HS-27A (cell line): Measurements from ENCODE around the gene ABHD17B.

Experiments
- DNase-seq: peaks from one replicate; pipeline ENCODE4 v3.0.0-alpha.2; 2012; ENCODE audit warnings: low read depth, missing footprints

ABHD17B gene

DNA sequence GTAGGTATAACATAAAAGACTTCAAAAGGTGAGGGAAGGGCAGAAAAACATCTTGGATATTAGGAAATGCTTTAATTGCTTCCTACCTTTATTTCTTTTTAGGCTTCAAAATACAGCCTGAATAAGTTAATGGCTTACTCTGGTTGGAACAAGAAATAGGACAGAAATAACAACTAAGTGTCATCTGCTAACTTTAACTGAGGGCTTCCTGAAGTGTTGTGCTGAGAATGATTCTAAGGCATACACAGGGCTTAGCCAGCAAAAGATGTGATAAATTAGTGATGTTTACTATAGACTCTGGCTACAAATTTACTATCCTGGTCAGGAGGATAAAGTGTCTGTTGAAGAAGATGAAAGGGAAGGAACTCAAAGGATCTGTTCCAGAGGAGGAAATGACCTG is 34.2 kb downstream of the ABHD17B start:
- no peak for DNase-seq

DNA sequence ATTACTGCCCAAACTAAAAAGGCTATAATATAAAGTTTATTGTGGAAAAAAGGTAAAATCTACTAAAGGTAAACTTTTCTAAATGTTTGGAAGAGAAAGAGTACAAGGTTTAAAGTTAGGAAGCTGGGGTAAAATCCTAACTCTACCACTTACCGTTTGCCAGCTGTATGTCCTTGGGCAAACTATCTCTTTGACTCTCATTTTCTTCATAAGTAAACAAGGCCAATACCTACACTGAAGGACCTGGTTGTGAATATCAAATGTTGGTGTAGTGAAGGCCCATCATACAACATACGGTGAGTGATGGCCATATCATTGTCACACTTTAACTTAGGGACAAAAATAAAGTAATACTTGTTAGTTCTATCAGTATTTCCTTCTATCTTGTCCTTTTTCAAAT is 34.9 kb downstream of the ABHD17B start:
- DNase-seq = no peak

DNA sequence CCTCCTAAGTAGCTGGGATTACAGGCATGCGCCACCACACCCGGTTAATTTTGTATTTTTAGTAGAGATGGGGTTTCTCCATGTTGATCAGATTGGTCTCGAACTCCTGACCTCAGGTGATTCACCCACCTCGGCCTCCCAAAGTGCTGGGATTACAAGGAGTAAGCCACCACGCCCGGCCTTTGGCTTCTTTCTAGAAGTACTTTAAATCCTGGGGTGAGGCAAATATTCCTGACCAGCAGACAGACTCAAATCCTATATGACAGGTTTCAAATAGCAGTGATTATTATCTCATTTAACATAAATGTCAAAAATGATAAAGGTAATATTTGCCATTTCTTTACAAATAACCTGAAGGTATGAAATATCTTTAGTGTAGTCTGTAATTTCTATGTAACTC is 35.6 kb downstream of the ABHD17B start:
- DNase-seq = no peak

DNA sequence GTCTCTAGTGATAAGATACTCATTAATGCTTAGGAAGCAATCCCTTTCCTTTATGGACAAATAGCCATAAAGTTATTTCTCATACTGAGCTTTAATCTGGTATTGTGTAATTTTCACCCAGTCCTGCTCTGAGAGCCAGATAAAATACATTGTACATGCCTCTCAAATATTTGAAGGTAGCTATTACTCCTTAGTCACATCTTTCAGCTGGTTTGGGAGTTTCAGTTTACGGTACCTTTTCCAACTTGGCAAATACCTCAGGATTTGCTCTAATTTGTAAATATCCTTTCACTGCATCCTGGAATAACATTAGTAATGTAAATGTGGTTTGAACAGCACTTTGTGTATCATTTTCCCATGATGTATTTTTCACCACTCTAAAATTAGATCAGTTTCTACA is 47.4 kb downstream of the ABHD17B start:
- DNase-seq = no peak

DNA sequence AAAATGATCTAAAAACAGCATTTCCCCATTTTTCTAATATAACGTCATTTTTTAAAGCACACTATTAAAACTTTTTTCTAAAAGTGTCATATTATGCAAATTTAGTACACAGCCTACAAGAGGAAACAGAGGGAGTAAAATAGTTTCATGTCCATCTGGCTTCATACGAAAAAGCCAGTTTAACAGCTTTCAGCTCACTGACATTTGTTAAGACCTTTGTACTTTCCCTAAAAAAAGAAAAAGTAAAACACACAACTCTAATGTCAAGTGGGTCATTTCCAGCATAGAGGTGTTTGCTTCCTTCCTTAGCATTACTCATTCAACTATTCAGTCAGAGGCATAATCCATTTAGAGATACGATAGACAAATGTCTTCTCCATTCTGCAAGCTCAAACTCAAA is 49.4 kb downstream of the ABHD17B start:
- DNase-seq = no peak

DNA sequence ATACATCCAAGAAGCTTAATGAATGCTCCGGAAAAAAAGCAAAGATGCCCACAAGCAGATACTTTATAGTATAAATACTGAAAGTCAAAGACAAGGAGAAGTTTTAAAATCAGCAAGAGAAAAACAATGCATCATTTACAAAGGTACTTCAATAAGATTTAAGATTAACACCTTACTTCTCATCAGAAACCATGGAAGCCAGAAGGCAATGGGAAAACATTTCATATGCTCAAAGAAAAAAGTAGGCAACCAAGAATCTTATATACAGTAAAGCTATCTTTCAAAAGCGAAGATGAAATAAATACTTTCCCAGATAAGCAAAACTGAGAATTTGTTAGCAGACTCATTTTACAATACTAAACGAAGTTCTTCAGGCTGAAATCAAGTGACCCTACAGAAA is 51.1 kb downstream of the ABHD17B start:
- no peak for DNase-seq

DNA sequence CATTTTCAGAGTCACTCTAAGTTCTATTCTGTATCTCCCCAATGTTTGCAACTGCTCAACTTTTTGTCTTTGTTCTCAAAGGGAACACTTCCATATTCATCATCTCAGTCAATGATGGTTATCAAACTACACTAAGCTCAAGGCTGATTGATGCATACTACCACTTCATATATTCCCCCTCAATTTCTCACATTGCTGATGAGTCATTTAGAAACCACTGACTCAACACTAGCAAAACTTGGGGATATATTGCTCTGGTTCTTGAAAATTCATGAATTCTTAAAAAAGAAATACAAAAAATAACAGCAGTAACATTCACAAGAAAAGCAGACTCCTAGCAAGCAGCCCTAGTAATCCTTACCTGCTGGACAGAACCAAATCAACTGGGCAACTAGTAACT is 52.2 kb downstream of the ABHD17B start:
- peak; percentile 3 for DNase-seq

DNA sequence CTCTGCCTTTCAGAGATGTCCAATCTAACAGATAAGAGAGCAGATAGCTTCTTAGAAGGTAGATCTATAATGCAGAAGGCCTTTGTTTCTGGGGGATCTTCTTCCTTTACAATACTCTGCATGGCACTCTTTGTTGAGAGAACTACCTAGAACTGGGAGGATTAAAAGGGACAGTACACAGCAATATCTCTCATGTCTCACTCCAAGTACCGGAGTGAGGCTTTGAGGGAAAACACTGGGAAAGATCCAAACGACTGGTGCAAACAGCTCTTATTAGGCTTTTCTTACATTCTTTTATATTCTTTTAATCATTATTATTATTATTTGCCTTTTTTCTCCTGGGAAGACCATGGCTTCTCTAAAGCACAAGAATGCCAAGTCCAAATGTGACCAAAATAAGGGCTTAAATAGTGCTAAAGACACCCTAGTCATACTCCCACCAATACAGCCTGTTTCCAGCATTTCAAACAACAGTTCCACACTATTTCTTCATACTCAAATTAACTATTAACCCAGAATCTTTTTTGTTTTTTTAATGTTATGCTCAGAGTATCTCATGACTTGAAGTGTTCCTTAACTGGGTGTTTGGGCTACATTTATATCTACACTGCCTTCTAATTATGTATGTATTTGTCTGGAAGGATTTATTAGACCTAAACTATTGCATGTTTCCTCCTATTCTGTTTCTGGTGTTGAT is 52.7 kb downstream of the ABHD17B start:
- no peak for DNase-seq

DNA sequence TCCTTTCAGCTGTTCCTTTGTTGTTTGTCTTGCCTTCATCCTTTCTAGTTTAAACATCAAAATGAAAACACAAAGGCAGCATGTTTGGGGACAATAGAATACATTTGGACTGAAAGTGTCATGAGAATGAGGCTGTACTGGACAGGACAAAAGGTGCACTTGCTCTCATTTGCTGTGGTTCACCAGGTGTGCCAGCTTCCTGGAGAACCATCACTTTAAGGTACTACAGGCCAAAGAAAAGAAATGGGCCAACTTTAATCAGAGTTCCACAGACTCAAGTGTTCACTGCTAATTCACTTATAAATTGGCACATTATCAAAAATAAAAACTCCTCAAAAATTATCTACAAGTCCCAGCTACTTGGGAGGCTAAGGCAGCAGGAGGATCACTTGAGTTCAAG is 53.8 kb downstream of the ABHD17B start:
- DNase-seq = no peak

DNA sequence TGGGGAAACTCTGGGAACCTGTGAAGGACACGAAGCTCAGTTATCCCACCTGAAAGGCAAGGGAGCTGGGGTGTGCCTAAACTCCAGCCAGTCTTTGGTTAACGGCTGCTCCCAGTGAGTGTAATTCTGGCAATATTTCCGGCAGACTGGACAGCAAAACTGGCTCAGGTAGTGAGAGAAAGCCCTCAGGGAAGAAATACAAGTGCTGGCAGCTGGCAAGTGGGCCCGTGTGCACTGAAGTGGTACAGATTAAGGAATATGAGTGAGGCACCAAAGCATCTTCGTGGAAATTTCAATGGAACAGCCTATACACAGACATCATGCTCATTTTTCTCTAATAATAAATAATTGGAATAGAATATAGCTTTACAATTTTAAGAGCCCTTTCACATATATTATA is 56.2 kb downstream of the ABHD17B start:
- DNase-seq = no peak

DNA sequence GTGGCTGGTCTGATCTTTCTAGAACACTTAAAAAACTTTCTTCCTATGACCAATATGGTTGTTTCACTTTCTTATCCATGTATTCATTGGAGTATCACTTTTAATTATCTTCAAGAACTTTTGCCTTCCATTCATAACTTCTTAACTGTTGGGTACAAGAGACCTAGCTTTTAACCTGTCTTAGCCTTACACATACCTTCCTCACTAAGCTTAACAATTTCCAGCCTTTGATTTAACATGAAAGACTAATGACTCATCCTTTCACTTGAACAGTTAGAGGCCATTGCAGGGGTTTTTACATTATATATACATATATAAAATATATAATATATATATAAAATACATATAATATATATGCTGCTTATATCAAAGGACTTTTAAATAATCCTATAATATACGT is 57.9 kb downstream of the ABHD17B start:
- DNase-seq = no peak

DNA sequence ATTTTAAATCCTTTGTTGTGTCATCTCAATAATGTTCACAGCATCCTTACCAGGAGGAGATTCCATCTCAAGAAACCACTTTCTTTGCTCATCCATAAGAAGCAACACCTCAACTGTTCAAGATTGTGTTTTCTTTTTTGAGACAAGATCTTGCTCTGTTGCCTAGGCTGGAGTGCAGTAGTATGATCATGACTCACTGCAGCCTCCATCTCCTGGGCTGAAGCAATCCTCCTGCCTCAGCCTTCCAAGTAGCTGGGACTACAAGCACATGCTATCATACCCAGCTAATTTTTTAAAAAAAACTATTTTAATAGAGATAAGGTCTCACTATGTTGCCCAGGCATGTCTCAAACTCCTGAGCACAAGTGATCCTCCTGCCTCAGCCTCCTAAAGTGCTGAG is 60.0 kb downstream of the ABHD17B start:
- DNase-seq = no peak

DNA sequence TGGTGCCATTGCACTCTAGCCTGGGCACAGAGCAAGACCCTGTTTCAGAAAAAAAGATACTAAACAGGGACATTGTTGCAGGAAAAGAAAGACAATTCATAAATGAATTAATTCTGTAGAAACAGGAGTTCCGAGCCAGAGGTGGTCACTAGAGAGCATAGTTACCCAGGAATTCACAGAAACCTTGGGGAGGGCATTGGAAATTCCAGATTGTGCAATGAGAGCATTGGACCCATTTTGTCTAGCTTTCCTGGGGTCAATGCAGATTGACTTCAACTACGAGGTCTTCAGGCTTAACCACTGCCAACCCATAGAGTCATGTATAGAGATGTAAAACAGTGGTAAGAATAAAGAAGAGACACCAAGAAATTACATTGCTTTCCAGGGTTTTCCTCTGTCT is 63.1 kb downstream of the ABHD17B start:
- DNase-seq = no peak

DNA sequence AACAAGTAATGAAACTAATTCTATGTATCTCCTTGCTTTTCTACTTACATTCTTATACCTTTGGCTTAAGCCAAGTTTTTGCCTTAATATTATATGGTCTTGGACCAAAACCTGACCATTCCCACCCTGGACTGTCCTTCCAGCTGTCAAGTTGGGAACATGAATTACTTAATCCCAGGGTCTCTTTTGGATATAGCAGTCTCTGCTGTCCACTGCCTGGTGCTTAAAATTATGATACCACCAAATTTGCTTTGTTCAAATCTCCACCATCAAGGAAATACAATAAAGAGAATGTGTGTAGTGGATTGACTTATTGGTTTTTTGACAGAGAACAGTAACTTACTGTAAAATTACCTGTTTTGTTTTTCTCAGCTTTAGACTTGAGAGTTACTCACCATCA is 66.2 kb downstream of the ABHD17B start:
- DNase-seq = no peak

DNA sequence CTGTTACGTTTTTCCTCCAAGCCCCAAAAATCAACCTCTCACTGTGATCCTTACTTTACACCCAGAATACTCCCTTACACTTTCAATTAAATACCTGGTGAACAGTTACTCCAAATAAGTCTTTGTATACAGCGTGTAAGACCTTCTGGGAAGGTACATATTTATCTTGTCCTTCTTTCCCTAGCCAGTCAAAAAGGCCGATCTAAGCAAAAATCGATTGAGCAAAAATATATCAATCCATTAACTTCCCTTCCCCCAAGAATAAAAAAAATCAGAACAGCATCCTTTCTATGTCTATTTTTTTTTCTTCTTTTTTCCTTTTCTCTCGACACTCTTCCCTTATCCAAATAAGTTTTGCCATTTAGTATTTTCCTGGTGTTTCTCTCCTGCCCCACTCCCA is 71.3 kb downstream of the ABHD17B start:
- DNase-seq = no peak

DNA sequence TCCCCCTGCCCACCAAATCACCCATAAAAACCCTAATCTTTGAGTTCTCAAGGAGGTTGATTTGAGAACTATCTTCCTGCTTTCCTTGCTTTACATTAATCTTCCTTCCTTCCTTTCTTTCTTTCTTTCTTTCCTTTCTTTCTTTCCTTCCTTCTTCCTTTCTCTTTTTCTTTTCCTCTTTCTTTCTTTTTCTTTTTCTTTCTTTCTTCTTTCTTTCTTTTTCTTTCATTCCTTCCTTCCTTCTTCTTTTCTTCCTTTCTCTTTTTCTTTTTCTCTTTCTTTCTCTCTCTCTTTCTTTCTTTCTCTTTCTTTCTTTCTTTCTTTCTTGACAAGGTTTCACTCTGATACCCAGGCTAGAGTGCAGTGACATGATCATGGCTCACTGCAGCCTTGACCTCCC is 75.4 kb downstream of the ABHD17B start:
- no peak for DNase-seq

DNA sequence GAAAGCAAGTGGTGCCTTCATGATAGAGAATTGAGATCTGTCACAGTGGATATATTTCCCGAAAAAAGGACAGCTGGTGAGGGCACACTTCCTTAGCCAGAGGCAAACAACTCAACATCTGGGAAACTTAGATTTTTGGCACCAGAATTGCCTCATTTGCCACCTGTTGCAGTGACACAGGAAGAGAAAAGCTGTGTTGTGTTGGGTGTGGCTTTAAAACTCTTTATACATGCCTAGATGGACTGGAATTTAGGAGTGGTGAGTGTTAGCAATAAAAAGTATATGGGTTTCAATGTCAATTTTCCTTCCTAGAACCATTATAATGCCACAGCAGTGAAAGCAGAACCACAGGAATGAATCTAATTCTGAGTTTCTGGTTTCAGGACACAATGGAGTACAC is 80.1 kb downstream of the ABHD17B start:
- DNase-seq = no peak

DNA sequence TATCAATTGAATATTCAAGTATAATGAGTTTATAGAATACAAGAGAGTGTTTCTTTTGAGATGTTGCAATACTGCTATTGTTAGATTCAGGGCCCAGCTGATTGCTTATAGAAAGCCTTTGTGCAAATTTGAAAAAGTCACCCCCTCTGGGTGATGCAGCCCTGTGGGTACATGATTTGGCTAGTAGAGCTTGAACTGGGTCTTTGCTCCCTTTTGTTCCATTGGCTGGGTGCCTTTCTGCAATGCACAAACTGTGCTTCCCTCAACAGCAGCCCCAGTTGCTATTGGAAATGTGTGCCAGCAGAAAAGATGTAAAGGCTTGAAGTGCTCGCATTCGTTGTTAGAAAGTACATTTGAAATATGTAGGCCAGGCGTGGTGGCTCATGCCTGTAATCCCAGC is 80.8 kb downstream of the ABHD17B start:
- DNase-seq = no peak

DNA sequence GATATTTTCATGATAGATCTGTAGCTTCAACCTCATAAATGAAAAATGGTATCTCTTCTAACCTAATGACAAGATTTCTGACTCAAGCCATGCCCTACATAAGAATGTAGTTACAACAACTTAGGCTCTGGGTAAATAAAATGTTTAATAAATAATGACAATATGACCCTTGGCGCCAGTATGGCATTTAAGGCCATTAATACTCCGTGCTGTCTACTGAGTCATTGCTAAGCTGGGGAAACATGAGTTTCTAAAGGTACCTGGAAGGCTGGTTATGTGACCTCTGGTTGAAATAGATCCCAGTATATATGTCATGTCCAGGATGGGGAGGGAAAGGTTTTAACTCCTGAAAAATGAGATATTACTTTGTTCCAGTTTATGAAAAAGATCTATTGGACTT is 84.7 kb downstream of the ABHD17B start:
- DNase-seq = no peak

DNA sequence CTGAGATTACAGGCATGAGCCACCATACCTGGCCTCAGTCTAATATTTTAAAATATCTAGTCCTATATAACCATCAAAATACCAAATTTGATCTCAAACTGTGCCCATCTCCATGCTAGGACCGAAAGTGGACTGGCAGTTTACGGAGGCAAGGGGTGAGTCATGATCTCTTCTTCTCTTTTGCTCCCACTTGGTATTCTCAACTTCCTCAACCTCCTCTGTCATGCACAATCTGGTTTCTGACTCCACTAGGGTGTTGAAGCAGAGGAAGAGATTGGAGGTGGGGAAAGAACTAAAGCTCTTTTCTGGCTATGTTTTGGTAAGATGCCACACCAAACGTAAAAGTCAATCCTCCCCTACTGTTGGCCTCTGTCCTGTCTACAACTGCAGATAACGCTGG is 86.7 kb downstream of the ABHD17B start:
- DNase-seq = no peak

DNA sequence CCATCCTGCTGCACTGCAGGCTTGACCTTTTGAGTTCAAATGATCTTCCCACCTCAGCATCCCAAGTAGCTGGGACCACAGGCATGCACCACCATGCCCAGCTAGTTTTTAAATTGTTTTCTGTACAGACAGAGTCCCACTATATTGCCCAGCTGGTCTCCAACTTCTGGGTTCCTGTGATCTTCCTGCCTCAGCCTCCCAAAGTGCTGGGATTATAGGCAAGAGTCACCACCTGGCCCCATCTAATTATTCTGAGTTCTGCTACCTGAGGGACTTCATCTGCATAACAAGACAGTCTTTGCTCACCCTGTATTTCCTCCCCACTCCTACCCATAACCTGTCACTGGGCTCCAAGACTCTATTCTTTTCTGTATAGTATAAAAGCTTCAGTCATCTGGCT is 88.1 kb downstream of the ABHD17B start:
- DNase-seq = no peak

DNA sequence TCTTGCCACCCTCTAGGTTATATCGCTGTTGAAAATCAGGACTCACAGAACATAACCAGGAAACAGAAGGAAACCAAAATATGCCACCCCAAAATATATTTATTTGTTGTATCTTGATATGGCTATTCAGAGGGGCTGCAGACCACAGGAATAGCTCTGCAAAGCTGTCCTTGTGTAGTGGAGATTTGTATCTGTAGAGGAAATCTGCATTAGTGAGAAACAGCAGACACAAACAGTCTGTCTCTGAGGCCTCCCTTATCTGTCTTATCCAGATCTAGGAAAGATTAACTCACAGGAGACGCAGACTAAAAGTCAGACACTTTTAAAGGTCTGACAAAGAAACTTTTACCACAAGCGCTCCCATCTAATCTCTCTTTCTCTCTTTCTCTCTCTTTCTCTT is 88.5 kb downstream of the ABHD17B start:
- DNase-seq = no peak

DNA sequence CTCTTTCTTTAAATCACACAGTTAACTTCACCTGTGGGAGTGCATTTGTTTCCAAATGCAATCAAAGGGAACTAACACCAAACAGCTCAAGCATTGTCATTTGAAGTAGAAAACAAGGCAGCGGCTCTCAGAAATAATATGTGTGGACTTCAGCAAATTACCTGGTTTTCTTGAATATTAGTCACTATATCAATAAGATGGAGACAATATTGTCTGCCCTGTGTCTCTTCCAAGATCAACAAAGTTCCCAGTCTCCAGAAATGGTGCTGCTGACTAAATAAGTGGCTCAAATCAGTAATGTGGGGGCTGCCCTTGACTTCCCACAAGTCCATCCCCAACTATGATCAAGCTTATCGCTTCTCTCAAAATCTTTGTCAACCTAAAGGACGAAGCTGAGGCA is 89.6 kb downstream of the ABHD17B start:
- DNase-seq = no peak

DNA sequence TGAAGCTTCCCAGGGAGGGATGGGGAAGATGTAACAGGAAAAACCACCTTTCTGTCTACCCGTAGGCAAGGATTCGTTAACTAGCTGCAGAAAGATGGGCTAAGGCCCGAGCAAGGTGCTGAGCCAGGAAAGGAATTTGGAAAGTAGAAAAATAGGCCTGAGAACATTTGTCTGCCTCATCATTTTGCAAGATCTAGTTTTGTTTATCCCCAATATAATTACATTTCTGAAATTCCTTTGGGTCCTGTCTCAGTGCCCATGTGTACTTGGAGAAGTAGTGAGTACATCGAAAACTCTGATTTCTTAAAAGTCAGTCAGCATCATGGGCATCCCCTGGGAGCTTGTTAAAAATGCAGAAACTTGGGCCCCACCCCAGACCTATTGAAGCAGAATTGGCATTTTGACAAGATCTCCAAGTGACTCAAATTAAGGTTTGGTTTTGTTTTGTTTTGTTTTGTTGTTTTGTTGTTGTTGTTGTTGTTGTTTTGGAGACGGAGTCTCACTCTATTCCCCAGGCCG is 90.5 kb downstream of the ABHD17B start:
- DNase-seq = no peak
